GM19023 (cell line): Measurements from ENCODE around the gene LSAMP.

Source experiments
- ATAC-seq: cut with Tn5 transposase; IDR thresholded peaks from one replicate; pipeline ENCODE4 v1.9.1; 2021; ENCODE audit warnings: mild to moderate bottlenecking, moderate library complexity; ENCODE audit not compliant: unreplicated experiment

The LSAMP gene

DNA sequence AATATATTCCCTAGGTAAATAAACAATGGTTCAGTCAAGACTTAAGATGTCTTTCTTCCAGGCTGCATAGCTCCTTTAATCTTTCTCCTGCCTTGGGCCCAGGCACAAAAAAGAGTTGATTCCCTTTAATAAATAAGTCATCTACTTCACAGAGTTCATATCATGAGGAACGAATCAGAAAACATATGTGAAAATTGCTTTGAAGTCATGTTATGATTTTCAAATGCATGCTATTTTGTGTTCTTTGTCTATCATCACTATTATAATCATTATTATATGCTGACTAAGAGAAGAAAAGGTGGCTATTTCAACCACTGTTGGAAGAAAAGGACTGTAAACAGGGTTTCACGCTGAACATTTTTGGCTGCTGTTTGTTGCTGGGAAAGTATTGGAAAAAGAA, 70.4 kb downstream of the LSAMP start:
- ATAC-seq, result no peak

GRCh38 chr3:116367761-116368395, 77.4 kb downstream of the LSAMP start:
- no peak for ATAC-seq

DNA sequence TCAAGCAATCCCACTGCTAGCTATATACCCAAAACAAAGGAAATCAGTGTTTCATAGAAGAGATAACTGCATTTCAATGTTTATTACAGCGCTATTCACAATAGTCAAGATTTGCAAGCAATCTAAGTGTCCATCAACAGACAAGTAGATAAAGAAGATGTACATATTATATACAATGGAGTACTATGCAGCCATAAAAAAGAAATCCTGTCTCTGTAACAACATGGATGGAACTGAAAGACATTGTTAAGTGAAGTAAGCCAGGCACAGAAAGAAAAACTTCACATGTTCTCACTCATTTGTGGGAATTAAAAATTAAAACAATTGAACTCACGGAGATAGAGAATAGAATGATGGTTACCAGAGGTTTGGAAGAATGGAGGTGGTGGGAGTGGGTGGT, 89.2 kb downstream of the LSAMP start:
- ATAC-seq, result no peak

DNA sequence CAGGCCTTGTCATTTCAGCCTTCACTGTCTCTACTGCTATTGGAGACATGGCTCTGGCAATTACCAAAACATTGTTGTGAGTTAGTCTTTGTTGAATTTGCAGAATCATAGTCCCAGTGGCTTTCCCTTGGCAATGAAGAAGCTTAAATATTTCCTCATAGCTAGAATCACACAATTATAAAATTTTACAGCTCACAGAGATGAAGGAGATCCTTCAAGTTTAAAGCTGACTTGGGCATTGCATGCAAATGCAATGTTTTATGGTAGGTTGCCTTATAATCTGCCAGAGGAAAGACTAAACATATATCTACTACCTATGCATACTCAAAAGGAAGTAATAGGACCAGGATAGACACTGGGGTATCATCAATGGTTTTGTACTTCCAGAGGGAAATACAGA, 90.9 kb downstream of the LSAMP start:
- ATAC-seq, result no peak

- ATAC-seq, result no peak
Measured at GRCh38 chr3:116350119-116350733, 95.1 kb downstream of the LSAMP start.

GRCh38 chr3:116348216-116348615, 97.1 kb downstream of the LSAMP start:
- ATAC-seq, result no peak

DNA sequence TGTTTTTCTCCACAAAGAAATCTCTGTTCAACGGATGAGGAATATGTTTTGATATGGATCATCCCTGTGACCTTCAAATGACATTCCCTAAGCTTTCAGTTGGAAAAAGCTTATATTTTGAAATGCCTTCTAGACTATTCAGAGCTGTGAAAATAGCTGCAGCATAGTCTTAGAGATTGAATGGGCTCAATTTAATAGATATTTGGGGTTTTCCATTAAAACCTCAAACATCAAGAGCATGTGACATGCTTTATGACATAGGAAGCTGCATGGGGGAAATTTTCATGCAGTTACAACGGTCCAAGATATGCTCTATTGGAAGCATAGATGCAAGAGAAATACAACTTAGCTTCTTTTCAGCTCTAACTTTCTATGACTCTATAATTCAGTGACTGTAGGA, 102.8 kb downstream of the LSAMP start:
- no peak for ATAC-seq

DNA sequence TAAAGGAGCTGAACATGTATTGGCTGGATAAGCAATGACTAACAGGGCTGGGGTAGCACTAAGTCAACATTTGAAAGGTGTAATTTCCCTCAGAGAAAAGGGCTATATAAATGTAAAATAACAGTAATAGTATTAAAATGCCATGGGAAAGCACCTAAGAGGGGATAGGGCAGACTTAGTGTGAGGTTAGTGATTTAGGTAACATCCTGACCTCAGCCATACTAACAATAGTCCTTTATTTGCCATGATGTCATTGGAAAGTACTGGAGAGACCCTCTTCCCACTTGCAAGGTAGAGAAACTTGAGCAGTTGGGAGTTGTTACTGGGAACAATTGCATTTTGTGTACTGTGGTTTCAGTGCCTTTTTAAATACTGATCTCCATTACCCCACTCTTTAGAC, 103.4 kb downstream of the LSAMP start:
- ATAC-seq, result no peak

DNA sequence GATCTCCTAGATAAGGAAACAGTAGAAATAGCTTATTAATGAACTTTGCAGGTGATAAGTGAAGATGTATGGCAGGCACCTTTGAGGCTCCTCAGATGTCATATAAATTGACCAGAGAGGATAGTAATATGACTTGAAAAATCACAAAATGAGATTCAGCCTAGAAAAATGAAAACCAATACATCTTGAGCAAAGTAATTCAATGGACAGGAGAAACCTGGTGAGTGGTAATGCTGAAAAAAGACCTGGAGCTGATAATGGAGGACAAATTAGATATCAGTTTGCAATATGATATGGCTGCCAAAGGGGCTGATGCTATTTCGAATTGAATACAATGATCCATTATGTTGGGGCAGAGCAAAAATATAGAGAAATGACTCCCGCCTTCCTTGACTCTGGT, 103.9 kb downstream of the LSAMP start:
- no peak for ATAC-seq

- ATAC-seq, result no peak
Measured at GRCh38 chr3:116340680-116341216, 104.5 kb downstream of the LSAMP start.

DNA sequence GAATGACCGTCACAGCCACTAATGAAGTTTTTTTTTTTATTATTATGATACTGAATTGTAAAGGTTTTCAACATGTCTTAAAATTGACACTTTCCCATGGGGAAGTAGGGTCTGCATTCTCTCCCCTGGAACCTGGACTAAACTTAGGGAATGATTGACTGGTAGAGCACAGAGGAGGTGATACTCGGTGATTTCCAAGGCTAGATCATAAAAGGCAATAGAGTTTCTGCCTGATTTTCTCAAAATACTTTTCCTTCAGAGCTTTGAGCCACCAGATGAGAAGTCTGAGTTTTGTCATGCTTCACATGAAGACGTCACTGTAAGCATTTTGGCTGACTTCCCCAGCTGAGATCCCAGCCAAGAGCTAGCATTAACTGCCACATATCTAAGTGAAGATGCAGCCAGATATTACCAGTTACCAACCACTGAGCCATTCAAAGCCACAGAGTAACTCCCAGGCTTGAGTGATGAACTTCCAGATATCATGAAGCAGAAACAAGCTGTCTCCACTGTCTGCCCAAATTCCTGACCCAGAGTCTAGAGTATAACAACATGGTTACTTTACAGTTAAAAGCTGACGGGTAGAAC, 105.8 kb downstream of the LSAMP start:
- ATAC-seq, result no peak

GRCh38 chr3:116338713-116339112, 106.6 kb downstream of the LSAMP start:
- ATAC-seq, result no peak

DNA sequence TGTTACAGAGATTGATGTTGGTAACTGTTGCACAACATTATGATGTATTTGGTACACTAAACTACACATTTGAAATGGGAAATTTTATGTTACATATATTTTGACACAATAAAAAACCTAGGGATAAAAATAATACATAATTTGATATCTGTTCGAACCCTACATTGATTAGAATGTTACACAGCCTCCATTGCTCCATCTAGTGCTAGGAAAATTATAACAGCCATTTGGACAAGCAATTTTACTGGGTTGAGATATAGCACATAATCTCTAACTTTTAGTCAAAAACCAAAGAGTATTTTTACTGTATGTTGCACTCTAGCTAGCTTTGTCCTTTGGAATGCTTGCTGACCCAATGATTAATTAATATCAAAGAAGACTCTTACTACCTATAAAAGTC, 108.1 kb downstream of the LSAMP start:
- ATAC-seq, result no peak

DNA sequence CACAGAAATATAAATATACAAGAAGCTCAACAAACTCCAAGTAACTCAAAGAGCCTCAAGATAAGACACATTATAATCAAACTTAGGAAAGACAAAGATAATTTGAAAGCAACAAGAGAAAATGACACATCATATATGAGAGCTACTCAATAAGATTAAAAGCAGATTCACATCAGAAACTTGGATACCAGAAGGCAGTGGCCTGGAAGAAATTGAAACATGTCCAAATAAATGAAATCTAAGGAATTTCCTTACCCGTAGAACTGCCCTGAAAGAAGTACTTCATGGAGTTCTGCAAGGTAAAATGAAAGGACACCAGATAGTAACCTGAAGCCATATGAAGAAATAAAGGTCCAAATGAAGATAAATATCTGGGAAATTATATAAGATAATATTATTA, 113.9 kb downstream of the LSAMP start:
- ATAC-seq, result no peak

DNA sequence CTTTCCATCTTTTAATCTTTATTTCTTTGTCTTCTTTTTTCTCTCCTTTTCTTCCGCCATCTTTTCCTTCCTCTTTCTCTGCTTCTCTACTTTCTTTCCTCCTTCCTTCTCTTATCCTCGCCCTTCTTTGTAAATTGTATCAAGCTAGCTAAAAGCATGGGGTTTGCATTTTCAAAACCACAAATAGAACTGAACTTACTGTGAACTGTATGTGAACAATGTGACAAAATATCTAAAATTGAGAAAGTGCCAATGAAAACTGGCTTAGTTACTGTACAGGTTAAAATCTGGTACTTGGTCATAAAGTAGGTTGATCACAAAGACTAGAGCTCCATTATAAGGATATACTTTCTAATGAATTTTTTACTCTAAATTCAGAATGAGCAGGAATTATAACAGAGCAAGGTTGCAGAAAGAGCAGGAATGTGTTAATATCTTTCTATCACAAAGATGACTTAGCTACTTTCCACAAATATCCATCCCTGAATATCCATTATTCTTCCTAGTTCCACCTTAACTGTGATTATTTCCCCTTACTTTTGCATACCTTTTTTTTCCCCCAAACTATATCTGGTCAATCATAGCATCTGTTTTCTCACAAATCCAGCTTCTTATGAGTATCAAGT, 122.4 kb downstream of the LSAMP start:
- no peak for ATAC-seq

GRCh38 chr3:116318370-116318769, 126.9 kb downstream of the LSAMP start:
- no peak for ATAC-seq

DNA sequence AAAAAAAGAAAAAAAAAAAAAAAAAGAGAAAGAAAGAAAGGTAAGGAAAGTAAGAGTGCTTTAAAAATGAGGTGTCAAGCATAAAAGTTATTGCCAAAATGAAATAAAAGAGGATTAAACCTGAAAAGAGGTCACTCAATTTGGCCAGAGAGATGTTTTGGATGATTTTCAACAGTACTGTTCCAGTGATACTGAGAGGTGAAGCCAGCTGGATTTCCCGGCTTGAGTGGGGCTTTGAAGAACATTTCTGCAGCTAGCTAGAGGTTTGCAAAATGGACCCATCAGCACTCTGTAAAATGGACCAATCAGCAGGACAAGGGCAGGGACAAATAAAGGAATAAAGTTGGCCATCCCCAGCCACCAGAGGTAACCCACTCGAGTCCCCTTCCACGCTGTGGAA, 128.5 kb downstream of the LSAMP start:
- ATAC-seq, result no peak

- ATAC-seq, result no peak
Measured at GRCh38 chr3:116314476-116314875, 130.8 kb downstream of the LSAMP start.

- ATAC-seq, result no peak
Measured at GRCh38 chr3:116306720-116307119, 138.6 kb downstream of the LSAMP start.

DNA sequence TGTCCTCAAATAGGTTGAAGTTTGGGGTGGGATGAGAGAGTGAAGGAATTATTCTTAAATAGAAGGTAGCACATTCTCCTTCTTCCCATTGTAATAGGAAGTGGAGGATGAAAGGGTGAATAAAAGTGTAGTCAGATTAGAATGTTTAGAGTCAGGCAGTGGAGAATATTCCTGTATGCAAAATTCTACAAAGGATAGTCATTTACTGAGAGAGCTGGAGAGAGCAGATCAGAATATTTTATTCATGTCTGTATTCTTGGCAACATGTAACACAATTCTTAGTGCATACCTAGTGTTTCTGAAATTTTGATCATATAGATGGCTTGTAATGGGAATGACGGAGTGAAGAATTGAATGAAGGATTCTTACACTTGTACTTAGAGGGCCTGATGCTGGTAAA, 139.1 kb downstream of the LSAMP start:
- no peak for ATAC-seq

- ATAC-seq, result no peak
Measured at GRCh38 chr3:116302087-116302747, 143.1 kb downstream of the LSAMP start.
